Stromal cell of bone marrow (primary cell): Measurements from ENCODE around the gene NEUROG3.
"Not testable (repeated sequence)": the region's sequence is repeated elsewhere in the genome, so short reads cannot be mapped to it uniquely, and the experiment has no call there.

ENCODE experiments used
- DNase-seq: peaks from one replicate; pipeline ENCODE4 v3.0.0-alpha.2; 2012; ENCODE audit warnings: low read depth

The NEUROG3 gene

DNA sequence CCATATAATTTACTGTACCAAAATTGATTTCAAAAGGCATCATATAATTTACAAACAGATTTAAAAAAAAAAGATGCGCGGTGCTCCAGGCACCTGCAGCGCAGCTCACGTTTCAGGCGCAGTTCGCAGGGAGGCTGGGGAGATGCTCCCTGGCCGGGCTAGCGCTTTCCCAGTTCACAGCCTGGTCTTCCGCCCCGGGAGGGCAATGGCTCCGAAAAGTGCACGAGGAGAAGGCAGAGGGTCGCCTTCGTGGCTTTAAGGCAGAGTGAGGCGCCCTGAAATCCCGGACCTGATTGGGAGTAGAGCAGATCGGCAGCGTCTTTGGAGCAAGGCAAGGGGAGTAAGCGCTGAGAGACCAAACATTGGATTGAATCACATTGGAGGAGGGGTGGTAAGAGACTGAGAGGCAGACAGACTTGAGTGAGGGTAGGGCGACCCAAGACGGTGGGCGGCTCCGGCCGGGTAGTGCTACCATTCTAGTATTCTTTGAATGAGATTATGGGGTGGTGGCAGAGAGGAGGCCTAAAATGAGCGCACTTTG lies 1.5 kb downstream of the NEUROG3 start:
- no peak for DNase-seq

DNA sequence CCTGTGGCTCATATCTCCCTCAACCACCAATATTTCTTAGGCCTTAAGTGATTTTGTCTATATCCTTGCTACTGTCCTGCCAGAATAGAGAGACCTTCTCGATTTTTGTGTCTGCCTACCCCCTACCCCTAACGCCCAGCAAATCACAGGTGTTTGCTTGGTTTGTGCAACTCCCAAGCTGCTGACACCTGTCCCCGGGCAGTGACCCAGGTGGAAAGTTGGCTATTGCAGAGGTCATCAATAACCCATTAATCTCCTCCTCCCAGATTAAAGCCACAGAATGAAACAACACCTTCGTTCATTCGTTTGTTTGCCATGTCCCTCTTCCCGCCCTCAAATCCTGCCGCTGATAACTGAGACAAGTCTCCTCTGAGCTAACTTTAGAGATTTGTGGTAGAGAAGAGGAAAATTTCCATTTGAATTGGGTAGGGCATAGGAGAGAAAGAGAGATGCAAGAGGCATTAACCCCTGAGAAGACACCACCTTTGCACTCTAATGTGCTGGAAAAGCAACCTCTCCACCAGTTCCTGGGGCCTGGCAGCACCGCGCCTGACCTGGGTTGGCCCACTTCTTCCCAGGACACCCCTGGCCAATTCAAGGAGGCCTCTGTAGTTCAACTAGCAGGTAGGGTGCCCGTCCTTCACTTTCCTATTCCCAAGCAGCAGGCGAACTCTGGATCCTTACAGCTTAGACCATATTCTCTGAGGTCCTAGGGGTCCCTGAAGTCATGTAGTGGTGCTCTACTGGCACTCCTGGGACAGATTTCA lies 3.0 kb downstream of the NEUROG3 start:
- no peak for DNase-seq

DNA sequence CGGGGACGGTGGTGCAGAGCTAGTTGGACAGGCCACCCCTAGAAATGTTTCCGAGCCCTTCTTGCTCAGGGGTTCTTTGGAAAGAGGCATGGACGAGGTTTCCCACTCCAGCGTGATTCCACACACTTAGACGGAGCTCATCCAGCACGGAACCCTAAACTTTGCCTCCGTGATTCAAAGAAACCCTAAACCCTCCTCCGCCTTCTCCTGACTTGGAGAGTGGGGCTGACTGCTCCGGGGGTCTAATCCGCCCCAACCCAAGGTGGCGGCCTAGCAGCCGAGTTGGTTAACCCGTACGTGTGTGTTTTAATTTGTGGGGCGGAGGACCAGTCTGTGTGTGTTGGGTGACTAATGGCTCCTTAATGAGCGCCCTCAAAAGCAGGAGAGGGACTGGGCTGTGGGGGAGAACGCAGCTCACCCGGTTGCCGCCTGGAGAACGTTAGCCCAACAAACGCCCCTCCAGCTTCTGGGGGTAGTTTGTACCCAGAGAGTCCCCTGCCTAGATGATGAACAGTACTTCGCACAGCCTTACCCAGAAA lies 3.8 kb downstream of the NEUROG3 start:
- no peak for DNase-seq

DNA sequence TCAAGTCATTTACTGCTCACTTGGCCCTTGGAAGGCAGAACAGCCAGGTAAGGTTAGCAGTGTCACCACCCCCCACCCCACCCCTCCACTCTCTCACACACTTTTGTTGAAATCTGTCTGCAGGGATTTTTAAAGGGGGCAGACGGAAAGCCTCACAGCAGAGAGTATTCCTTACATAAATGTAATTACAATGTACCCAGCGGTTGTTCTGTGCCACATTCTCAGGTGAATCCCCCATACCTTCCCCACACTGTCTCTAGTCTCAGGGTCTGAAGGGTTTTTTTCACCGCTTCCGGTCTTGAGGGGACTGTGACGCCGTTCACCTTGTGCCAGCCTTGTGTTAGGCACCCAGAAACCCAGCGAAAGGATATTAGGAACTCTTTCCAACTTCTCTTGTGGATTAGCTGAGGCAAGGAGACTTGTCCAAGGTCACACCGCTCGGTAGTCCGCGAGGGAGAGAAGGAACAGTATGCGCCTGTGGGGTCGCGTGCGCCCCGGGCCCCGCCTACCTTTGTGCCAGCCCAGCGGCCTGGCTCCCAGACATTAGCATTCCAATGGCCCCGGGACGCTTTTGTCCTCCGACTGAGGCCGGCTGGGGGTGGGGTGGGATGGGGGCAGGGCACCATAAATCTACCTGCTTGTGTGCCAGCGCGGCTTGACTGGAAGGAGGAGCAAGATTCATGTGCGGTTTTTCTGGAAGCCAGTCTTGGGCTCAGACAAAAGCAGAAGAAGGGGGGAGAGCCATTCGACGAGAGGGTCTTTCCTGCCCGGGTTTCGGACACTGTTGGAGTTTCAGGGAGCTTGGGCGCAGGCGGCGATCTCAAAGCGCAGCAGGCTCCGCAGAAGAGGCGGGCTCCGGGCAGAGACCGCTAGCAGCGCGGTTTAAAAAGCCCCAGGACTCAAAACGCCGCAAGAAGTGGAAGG lies 4.5 kb downstream of the NEUROG3 start:
- DNase-seq = no peak

DNA sequence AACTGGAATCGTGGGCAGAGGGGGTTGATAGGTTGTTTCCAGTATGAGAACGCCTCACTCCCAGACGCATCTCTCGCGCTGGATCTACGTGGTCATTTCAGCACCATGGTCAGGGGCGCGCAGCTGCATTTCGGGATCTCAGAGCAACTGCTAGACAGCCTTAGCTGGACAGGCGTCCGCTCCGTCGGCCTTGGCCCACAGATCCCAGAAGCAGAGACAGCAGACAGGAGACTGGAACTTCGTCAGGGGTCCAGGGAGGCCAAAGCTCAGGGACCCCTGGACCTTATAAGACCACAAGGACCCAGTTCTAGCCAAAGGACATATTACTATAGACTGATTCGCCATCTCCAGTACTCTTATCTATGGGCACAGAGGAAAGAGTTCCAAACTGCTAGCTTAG lies 5.3 kb downstream of the NEUROG3 start:
- peak; percentile 31 for DNase-seq

DNA sequence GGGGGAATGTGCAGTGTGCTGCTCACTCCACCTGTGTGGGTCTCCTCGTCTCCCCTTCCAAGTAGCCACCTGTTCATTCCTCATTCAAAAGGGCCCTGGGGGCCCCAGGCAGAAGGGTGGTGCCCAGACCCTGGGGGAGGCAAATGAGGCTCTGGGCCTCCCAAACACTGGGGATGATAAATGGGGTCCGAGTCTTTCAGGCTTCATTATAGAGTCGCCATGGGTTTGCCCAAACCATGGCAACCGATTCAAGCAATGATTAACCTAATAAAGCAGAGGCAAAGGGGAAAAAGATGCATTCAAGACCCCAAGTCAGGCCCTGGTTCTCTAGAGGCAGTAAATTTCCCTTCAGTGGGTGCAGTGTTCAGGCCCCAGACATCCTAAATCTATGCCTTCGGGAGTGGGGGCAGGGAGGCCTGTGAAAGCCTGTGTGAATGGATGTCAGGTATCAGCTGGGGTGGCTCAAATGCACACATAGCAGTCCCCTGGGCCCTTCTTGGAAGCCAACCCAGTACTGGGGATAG lies 10.4 kb downstream of the NEUROG3 start:
- DNase-seq = no peak

DNA sequence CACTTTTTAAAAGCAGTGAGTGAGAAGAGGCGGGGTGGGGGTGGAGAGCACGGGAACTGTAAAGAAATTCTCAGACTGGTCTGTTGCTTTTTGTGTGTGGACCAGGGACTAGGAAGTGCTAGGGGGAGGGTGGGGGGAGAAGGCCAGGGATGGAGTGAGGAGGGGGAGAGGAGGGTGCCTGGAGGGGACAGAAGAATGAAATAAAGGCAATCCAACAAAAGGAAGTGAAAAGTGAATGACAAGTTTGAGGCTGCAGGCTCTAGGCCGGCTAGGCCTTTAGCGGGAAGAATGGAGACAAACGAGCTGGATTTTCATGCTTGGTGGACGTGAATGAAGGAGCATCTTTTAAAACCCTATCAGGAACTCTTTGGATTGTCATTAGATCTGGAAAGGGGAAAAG lies 13.7 kb downstream of the NEUROG3 start:
- no peak for DNase-seq

DNA sequence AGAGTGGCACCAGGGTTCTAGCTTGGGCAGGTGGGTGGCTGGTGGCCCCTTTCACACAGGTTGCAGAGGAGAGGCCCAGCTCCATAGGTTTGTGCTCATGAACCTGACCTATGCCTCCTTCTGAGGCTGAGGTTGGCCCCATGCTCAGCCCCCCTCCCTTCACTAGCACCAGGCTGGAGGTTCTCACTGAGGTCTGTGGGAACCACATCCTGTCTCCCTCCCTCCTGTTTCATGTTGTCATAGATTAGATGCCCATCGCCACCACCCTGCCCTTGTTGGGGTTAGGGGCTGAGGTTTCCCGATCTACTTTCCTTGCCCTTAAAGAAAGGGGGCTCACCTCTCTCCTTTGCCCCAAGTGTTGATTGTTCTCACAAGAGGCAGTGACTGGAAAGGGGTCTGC lies 14.7 kb downstream of the NEUROG3 start:
- DNase-seq = no peak

DNA sequence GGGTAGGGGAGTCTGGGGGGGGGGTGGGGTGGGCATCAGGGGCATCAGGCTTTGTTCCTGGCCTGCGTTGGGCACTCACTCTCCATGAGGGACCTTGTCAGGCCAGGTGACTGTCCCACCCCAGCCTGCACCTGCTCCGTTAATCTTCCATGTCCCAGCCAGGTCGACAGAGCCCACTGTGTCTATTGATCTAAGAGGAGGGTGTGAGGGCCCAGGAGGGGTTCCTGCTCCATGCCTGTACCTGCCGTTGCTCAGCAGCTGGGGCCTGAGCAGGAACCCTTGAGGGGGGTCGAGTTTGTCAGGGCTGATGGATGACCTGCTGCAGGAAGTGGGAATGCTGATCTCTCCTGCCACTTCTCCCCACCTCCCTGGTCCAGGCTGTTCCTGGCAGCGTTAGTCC lies 18.6 kb downstream of the NEUROG3 start:
- DNase-seq = no peak

DNA sequence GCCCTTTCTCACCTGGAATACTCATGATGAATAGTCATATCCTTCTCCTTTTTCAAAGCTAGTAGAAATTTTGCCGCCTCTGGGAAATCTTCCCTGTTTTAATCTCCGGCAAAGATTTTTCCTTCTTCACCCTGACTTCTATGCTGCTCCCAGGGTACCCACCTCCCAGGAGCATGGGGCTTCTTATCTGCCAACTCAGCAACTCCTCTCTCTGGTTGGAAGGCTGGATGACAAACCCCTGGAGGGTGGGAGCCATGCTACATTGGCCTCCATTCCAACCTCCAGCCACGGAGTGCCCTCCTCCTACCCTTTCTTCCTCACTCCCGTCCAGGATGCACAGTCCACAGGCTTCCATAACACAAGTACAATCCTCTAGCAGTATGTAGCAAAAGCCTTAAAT lies 19.9 kb downstream of the NEUROG3 start:
- DNase-seq = no peak

DNA sequence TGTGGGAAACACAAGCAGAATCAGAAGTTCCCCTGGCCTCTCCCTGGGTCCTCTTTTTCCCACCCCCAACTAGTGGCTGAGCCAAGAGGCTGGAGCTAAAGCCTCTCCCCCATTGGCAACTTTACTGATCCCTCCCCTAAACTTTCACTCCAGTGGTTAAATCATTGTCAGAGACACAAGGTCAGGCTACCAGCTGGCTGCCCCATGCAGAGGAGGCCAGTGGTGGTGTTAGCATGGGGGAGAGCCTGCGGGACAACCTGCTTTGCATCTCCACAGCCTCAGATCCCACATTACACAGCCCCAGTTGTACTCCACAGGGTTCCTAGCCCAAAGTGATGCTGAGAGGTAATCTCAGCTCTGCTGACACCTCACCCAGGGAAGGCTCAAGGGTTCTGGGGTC lies 21.0 kb downstream of the NEUROG3 start:
- no peak for DNase-seq

DNA sequence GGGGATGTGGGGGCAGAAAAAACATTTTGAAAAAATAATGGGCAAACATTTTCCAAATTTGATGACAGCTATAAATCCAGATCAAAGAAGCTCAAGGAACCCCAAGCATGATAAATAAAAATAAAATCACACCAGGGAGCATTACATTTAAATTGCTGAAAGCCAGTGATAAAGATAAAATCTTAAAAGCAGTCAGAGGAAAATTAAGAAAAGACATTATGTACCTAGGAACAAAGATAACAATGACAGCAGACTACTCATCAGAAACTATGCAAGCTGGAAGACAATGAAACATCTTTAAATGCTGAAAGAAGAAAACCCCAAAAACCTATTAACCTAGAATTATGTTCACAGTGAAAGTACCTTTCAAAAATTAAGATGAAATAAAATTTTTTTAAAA lies 23.3 kb downstream of the NEUROG3 start:
- DNase-seq = no peak

DNA sequence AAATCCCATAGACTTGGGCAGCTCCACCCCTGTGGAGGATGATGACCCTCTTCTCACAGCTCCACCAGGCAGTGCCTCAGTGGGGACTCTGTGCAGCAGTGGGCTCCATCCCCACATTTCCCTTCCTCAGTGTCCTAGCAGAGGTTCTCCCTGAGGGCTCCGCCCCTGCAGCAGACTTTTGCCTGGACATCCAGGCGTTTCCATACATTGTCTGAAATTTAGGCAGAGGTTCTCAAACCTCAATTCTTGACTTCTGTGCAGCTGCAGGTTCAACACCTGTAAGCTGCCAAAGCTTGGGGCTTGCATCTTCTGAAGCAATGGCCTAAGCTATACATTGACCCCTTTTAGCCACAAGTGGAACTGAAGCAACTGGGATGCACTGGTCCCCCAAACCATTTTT lies 31.8 kb downstream of the NEUROG3 start:
- DNase-seq = no peak

DNA sequence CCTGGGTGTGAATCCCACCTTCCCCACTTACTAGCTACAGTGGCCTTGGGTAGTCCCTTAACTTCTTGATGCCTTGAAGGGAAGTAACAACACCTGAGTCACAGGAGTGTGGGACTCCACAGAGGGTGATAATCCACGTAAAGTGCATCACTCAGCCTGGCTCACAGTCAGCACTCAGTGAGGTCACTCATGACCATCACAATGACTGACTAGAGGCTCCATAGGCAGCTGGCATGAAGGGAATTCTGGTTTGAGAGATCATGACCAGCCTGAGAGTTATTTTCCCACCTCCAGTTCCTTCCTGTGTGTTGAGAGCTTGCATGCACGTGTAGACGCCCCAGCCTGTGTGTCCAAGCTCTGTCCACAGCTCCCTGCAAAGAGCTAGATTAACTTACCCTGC lies 34.8 kb downstream of the NEUROG3 start:
- DNase-seq = no peak

DNA sequence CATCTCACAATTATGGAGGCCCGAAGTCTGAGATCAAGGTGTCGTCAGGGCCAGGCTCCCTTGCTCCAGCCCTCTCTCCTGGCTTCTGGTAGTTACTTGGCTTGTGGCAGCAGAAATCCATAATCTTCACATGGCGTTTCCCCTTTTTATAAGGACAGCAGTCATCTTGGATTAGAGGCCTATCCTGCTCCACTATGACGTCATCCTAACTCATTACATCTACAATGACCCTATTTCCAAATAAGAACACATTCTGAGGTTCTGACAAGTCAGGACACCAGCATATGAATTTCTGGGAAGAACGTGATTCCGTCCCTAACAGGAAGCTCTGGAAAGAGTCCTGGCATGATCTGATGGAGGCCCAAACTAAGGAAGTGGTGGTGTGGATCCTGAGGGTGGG lies 35.8 kb downstream of the NEUROG3 start:
- DNase-seq = no peak

DNA sequence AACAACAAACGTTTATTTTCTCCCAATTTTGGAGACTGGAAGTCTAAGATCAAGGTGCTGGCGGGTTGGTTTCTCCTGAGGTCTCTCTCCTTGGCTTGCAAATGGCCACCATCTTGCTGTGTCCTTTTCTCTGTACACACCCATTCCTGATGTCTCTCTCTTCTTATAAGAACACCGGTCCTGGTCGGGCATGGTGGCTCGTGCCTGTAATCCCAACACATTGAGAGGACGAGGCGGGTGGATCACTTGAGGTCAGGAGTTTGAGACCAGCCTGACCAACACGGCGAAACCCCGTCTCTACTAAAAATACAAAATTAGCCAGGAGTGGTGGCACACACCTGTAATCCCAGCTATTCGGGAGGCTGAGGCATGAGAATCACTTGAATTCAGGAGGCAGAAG lies 36.7 kb downstream of the NEUROG3 start:
- DNase-seq = not testable (repeated sequence)

DNA sequence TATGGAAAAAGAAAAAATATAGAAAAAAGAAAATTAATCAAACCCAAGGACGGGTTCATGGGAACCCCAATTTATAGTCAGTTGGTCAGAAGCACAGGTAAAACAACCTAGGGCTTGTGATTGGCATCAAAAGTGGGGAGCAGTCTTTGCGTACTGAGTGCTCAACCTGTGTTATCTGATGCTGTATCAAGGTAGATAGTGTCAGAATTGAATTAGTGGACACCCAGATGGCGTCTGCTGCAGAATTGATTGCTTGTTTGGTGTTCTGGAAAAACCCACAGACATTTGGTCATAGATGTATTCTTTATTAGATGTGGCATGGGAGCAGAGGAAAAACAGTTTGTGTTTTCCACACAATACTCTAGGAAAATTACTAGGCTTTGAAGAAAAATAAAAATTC lies 39.6 kb downstream of the NEUROG3 start:
- DNase-seq = no peak

DNA sequence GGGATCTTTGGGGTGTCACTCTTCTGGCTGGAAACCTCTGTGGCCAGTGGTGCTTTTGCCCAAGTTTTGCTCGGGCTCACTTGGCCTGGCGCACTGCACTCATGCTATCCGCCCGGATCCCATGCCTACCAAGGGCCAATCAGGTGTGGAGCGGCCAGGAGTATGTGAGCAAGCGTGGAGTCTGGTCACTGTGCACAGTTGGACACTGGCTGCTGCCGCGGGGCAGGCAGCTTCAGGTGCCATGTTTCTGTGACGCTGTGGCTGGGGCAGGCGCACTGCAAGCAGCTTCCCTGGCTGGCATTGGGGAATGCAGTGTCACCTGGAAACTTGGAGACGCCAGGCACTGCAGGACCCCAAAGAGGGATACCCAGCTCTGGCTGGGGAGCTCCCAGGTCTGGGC lies 45.3 kb downstream of the NEUROG3 start:
- DNase-seq = no peak
